ENCODE data around the gene SDF2L1.

The SDF2L1 gene

DNA sequence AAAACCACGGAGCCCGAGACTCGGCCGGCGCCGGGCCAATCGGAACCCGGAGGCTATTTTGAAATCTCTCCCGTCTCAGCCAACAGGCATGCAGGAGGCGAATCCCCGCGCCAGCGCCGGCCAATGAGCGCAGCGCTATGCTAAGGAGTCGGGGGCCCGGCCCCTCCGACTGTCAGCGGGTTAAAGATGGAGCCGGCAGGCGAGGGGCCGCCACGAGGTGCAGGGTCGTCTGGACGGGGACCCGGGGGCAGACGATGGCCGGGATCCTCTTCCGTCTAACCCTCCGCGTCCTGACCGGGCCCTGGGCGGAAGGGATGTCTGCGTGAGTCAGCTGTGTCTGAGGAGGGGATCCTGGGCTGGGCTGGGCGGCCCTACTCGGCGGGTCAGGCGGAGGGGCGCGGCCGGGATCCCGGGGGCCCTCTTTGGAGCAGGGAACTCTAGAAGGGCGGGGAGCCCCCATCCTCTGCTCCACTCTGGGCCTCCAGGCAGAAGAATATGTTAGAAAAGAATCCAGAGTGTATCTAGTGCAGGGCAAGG lies 10.0 kb downstream of the SDF2L1 start:
- peak overlapping the region; percentile 58 for H3K4me3 ChIP-seq (ENCODE audit: control insufficient read depth, low read depth, low read length)
- DNase-seq (ENCODE audit: low read depth), result no peak

DNA sequence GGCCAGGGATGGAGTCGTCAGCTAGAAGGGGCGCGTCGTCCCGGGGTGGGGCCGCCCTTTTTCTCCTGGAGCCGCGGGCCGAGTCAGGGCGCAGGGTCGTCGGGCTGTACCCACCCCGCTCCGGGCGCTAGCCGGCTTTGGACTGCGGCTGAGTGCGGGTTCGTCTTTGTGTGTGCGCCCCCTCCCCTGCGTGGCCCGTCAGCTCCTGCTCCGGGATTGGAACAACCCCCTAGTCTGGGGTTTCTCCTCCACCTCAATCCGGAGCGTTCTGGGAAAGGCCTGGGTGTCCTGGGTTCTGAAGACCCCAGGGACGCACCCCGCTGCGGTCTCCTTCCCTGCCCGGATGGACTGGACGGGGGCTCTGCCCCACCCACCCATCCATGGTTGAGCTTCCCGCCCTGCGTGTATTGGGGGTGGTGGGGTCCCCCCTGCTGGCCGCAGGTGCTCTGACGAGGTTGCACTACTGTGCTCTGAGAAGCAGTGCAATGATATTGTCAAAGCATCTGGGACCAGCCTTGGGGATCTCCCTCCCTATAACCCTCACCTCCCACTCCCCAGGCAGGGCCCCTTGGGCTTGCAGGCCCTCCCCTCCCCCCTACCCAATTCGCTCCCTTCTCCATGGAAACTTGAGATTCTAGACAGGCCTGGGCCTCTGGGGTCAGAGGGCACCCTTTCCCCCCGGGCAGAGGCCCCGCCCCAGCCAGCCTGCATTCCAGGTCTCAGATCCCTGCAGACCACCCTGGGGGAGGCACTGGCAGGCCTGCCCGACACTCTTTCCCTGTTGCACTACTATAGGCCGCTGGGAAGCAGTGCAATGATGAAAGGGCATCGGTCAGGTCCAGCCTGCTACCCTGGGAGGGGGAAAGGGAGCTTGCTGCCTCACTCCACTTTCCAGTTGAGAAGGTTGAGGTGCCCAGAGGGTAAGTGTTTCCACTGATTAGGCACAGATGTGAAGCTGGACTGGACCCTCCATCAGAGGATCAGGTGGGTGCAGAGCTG lies 10.7 kb downstream of the SDF2L1 start:
- H3K4me3 ChIP-seq (ENCODE audit: control insufficient read depth, low read depth, low read length), result peak overlapping the region; percentile 58
- TF ChIP-seq, protein P1, sequence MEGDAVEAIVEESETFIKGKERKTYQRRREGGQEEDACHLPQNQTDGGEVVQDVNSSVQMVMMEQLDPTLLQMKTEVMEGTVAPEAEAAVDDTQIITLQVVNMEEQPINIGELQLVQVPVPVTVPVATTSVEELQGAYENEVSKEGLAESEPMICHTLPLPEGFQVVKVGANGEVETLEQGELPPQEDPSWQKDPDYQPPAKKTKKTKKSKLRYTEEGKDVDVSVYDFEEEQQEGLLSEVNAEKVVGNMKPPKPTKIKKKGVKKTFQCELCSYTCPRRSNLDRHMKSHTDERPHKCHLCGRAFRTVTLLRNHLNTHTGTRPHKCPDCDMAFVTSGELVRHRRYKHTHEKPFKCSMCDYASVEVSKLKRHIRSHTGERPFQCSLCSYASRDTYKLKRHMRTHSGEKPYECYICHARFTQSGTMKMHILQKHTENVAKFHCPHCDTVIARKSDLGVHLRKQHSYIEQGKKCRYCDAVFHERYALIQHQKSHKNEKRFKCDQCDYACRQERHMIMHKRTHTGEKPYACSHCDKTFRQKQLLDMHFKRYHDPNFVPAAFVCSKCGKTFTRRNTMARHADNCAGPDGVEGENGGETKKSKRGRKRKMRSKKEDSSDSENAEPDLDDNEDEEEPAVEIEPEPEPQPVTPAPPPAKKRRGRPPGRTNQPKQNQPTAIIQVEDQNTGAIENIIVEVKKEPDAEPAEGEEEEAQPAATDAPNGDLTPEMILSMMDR (IDR thresholded peaks at IDR 0.05; ENCODE audit: control insufficient read depth, insufficient read depth, low read depth, low read length, missing control alignments), result no peak
- no peak for DNase-seq (ENCODE audit: low read depth)

More for the DNA sequence above, 10.0 kb downstream of the SDF2L1 start:
- TF ChIP-seq, protein P1 (IDR thresholded peaks at IDR 0.05; ENCODE audit: control insufficient read depth, insufficient read depth, low read depth, low read length, missing control alignments), result no peak

DNA sequence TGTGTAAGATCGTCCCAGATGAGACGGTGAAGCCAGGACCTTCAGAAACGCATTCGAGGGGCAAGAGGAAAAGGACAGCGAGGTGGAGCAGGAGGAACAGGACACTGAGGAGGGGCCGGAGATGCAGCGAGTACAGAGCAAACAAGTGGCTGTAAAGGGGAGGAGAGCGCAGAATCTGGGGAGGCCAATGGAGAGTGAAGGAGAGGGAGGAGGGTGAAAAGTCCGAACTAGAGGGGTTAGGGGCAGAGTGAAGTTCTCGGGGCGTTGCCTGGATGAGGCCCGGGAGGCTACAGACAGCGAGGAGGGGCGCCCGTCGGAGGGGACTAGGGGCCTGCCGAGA lies 14.9 kb downstream of the SDF2L1 start:
- H3K4me3 ChIP-seq (ENCODE audit: control insufficient read depth, low read depth, low read length), result peak overlapping the region; percentile 12
- no peak for DNase-seq (ENCODE audit: low read depth)

DNA sequence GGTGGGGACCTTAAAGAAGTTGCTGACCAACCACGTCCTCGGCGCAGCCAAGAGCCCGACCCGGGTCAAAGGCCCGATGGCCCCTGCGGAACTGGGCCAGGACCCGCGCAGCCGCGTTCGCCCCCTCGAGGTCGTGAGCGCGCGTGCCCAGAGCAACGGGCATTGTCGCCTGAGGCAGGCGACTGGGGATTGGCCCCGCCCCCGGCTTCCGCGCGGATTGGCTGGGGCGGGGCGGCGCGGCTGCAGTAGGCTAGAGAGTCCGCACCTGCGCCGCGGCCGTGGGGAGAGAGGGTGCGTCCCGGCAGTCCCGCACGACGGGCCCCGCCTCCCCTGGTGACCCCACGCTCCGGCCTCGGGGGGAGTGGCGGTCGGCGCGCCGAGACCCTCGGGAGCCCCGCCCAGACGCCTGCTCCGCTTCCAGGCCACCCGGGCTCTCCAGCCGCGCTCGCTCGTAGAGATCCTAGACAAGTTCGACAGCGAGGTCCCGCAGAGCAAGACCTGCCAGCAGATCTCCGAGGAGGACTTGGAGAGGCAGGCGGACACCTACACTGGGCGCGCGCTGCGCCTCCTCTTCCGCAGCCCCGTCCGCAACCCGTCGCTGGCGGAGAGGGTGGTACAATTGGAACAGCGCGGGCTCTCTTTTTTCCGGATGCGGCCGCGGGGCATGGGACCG lies 15.4 kb downstream of the SDF2L1 start:
- no peak for DNase-seq (ENCODE audit: low read depth)
- H3K4me3 ChIP-seq (ENCODE audit: control insufficient read depth, low read depth, low read length), result peak overlapping the region; percentile 37
- TF ChIP-seq, protein P1 (IDR thresholded peaks at IDR 0.05; ENCODE audit: control insufficient read depth, insufficient read depth, low read depth, low read length, missing control alignments), result no peak

More for the DNA sequence above, 14.9 kb downstream of the SDF2L1 start:
- TF ChIP-seq, protein P1 (IDR thresholded peaks at IDR 0.05; ENCODE audit: control insufficient read depth, insufficient read depth, low read depth, low read length, missing control alignments), result no peak

DNA sequence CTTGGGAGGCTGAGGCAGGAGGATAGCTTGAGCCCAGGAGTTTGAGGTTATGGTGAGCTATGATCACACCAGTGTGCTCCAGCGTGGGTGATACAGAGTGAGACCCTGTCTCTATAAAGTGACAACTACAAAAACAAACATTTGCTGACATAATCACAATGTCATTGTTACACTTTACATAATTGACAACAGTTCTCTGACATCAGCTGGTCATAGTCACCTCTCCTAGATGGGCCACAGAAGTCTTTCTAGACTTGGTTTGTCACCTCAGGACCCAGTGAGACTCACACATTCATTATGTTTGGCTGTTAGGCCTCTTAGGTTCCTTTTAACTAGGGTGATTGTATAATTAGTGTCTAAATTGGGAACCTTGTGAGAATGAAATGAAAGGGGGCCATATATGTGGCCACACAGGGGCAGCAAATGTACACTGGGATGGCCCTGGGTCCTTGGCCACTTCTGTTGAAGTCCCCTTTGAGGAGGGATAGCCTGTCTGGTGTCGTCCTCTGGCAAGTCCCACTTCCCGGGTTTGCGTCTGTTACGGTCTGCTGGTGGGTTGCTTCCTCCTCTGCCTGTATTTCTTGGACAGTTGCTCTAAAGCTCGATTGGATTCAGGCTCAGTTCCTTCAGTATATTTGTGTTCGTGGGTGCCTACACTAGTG lies 17.9 kb downstream of the SDF2L1 start:
- TF ChIP-seq, protein P1 (IDR thresholded peaks at IDR 0.05; ENCODE audit: control insufficient read depth, insufficient read depth, low read depth, low read length, missing control alignments), result no peak
- H3K4me3 ChIP-seq (ENCODE audit: control insufficient read depth, low read depth, low read length), result no peak overlapping the region
- DNase-seq (ENCODE audit: low read depth), result no peak

GRCh38 chr22:21660904-21661303 lies 18.8 kb downstream of the SDF2L1 start:
- TF ChIP-seq, protein P1 (IDR thresholded peaks at IDR 0.05; ENCODE audit: control insufficient read depth, insufficient read depth, low read depth, low read length, missing control alignments), result no peak
- no peak for DNase-seq (ENCODE audit: low read depth)
- H3K4me3 ChIP-seq (ENCODE audit: control insufficient read depth, low read depth, low read length), result no peak overlapping the region
